SK-N-SH treated with all-trans-retinoic acid at 6 μM for 48 hours (cell line): Measurements from ENCODE around the gene ITPR3.

Source experiments
- BACH2 ChIP-seq: fragments of 250-450 bp; sonication (Bioruptor Pico); IDR thresholded peaks from 2 replicates; pipeline ENCODE4 v1.9.0; 2021; ENCODE audit warnings: mild to moderate bottlenecking, borderline replicate concordance
- CSDC2 ChIP-seq: fragments of 250-450 bp; sonication (Bioruptor Pico); IDR thresholded peaks from 2 replicates; pipeline ENCODE4 v1.5.0; 2020; ENCODE audit warnings: mild to moderate bottlenecking, moderate library complexity
- CSRNP3 ChIP-seq: fragments of 250-450 bp; sonication (Bioruptor Pico); IDR thresholded peaks from 2 replicates; pipeline ENCODE4 v1.5.1; 2021; ENCODE audit warnings: mild to moderate bottlenecking, moderate library complexity
- OSR1 ChIP-seq: fragments of 250-450 bp; sonication (Bioruptor Pico); IDR thresholded peaks from 2 replicates; pipeline ENCODE4 v1.8.0; 2022; ENCODE audit warnings: moderate library complexity, mild to moderate bottlenecking, inconsistent platforms
- PATZ1 ChIP-seq: fragments of 250-450 bp; sonication (Bioruptor Pico); IDR thresholded peaks from 2 replicates; pipeline ENCODE4 v1.8.0; 2020; ENCODE audit warnings: mild to moderate bottlenecking, moderate library complexity, borderline replicate concordance
- POU6F1 ChIP-seq: fragments of 250-450 bp; sonication (Bioruptor Pico); IDR thresholded peaks from 2 replicates; pipeline ENCODE4 v1.8.0; 2021; ENCODE audit warnings: low read depth, mild to moderate bottlenecking, moderate library complexity, borderline replicate concordance
- PPARA ChIP-seq: fragments of 250-450 bp; sonication (Bioruptor Pico); IDR thresholded peaks from 2 replicates; pipeline ENCODE4 v1.5.0; 2020; ENCODE audit warnings: mild to moderate bottlenecking, borderline replicate concordance
- ZFP3 ChIP-seq: fragments of 250-450 bp; sonication (Bioruptor Pico); IDR thresholded peaks from 2 replicates; pipeline ENCODE4 v1.5.0; 2020; ENCODE audit warnings: mild to moderate bottlenecking, moderate library complexity

- TF ChIP-seq CSDC2 (CRISPR knock-in tag) (no peak), ZFP3 (CRISPR knock-in tag) (no peak), POU6F1 (CRISPR knock-in tag) (no peak), PATZ1 (CRISPR knock-in tag) (no peak), BACH2 (CRISPR knock-in tag) (no peak), CSRNP3 (no peak), PPARA (CRISPR knock-in tag) (no peak), OSR1 (CRISPR knock-in tag) (no peak)
Measured at GRCh38 chr6:33632558-33633039, 11.5 kb downstream of the ITPR3 start.
